Non-pigmented ciliary epithelial cell (primary cell): ENCODE measurements around the gene GMEB2.
"Not testable (repeated sequence)": the region's sequence is repeated elsewhere in the genome, so short reads cannot be mapped to it uniquely, and the experiment has no call there.

Experiments used
- DNase-seq: peaks from one replicate; pipeline ENCODE4 v3.0.0-alpha.2; 2010; ENCODE audit warnings: low read depth

Gene GMEB2

GRCh38 chr20:63626424-63627128 is at the start of gene GMEB2:
Gene GMEB2 (minus strand): TSS chr20:63627101. CDS start chr20:63619397, 7,704 bp downstream.
- no peak for DNase-seq

- no peak for DNase-seq
Observed at GRCh38 chr20:63675681-63676368, 48.9 kb upstream of the GMEB2 start.

- no peak for DNase-seq
Observed at GRCh38 chr20:63673951-63674350, 47.0 kb upstream of the GMEB2 start.

GRCh38 chr20:63672666-63673065 is 45.8 kb upstream of the GMEB2 start:
- no peak for DNase-seq

GRCh38 chr20:63671695-63672094 is 44.8 kb upstream of the GMEB2 start:
- not testable (repeated sequence) for DNase-seq

- no peak for DNase-seq
Observed at GRCh38 chr20:63668351-63668750, 41.5 kb upstream of the GMEB2 start.

GRCh38 chr20:63667858-63668257 is 41.0 kb upstream of the GMEB2 start:
- DNase-seq: no peak

GRCh38 chr20:63665708-63666107 is 38.8 kb upstream of the GMEB2 start:
- DNase-seq: no peak

GRCh38 chr20:63664861-63665594 is 38.1 kb upstream of the GMEB2 start:
- no peak for DNase-seq

- DNase-seq: no peak
Observed at GRCh38 chr20:63664143-63664851, 37.4 kb upstream of the GMEB2 start.

- DNase-seq: no peak
Observed at GRCh38 chr20:63663332-63664066, 36.6 kb upstream of the GMEB2 start.

GRCh38 chr20:63662813-63663189 is 35.9 kb upstream of the GMEB2 start:
- DNase-seq: no peak

GRCh38 chr20:63661959-63662812 is 35.3 kb upstream of the GMEB2 start:
- no peak for DNase-seq

- DNase-seq: no peak
Observed at GRCh38 chr20:63661108-63661507, 34.2 kb upstream of the GMEB2 start.

- DNase-seq: no peak
Observed at GRCh38 chr20:63660622-63661021, 33.7 kb upstream of the GMEB2 start.

GRCh38 chr20:63660174-63660573 is 33.3 kb upstream of the GMEB2 start:
- not testable (repeated sequence) for DNase-seq

GRCh38 chr20:63659370-63659769 is 32.5 kb upstream of the GMEB2 start:
- DNase-seq: no peak

GRCh38 chr20:63658749-63659187 is 31.9 kb upstream of the GMEB2 start:
- DNase-seq: no peak

- DNase-seq: no peak
Observed at GRCh38 chr20:63657937-63658748, 31.2 kb upstream of the GMEB2 start, which contains the start of gene RTEL1. Gene RTEL1 (plus strand): TSS chr20:63658312. CDS start chr20:63659403, 1,091 bp downstream.
